Endothelial cell of umbilical vein (primary cell): ENCODE results near the gene LINC00237. TPM values are rescaled to one million over a fixed set of nuclear protein-coding genes. Genes with fewer than 3 reads are reported as not detected.

Source experiments
- BruUV-seq: library from RNA; stranded (reverse); fragments of 400-500 nt; replicated peaks from 2 replicates; lab custom pipeline; 2021; lab: Mats Ljungman, UMichigan
- CTCF ChIA-PET: fragments of 300-600, 350-600 bp; sonication (Branson Sonifier 250); formaldehyde crosslinking; loops from one replicate; lab custom pipeline; 2021; ENCODE audit warnings: antibody characterized with exemption, inconsistent platforms; lab: Charles Lee
- POLR2A ChIA-PET: fragments of 300-600, 350-600 bp; sonication (Branson Sonifier 250); formaldehyde crosslinking; loops from one replicate; lab custom pipeline; 2021; ENCODE audit warnings: antibody characterized with exemption, inconsistent platforms; lab: Charles Lee
- DNase-seq: peaks from one replicate; pipeline ENCODE4 v3.0.0-alpha.2; 2011; ENCODE audit warnings: low read depth, low spot score
- FAIRE-seq: peaks from 2 replicates; lab custom pipeline; 2011; peaks lifted over from hg19 to GRCh38; lab: Jason Lieb, UNC
- H2AFZ ChIP-seq: 2 replicates; pipeline ENCODE4 v1.6.0; 2012; ENCODE audit warnings: low read depth, low read length, control low read depth, inconsistent platforms
- H3K27ac ChIP-seq: 2 replicates; pipeline ENCODE4 v1.5.1; 2011; ENCODE audit warnings: low read depth, mild to moderate bottlenecking, control low read depth, low read length, moderate library complexity; ENCODE audit not compliant: insufficient read depth
- H3K27me3 ChIP-seq, 2 experiments: 2 replicates each; pipeline versions ENCODE4 v1.6.0 to v1.6.1; 2011; ENCODE audit warnings: low read length in 2 of 2, mixed read lengths in 1 of 2; ENCODE audit not compliant: control insufficient read depth in 2 of 2, insufficient read depth in 2 of 2
- H3K36me3 ChIP-seq, 2 experiments: 2 replicates in 1 of 2; 3 replicates in 1 of 2; pipeline ENCODE4 v1.5.1; 2011; ENCODE audit warnings: low read length in 2 of 2, mild to moderate bottlenecking in 1 of 2, moderate library complexity in 1 of 2; ENCODE audit not compliant: control insufficient read depth in 2 of 2, insufficient read depth in 2 of 2; ENCODE audit errors: extremely low read depth in 1 of 2
- H3K4me1 ChIP-seq: 3 replicates; pipeline ENCODE4 v1.5.1; 2011; ENCODE audit warnings: mild to moderate bottlenecking, low read length; ENCODE audit not compliant: control insufficient read depth, insufficient read depth; ENCODE audit errors: extremely low read depth
- H3K4me2 ChIP-seq: 2 replicates; pipeline ENCODE4 v1.6.1; 2011; ENCODE audit warnings: low read length, control low read depth, mixed read lengths; ENCODE audit not compliant: insufficient read depth
- H3K4me3 ChIP-seq, 3 experiments: fragments of 200-600 bp in 1 of 3; sonication (generic), shearing (Covaris generic) in 1 of 3; replicated peaks in 1 of 3; 2 replicates each; pipeline ENCODE4 v1.5.1; 2011 to 2016; ENCODE audit warnings: control low read depth in 3 of 3, low read length in 3 of 3, mild to moderate bottlenecking in 2 of 3, inconsistent platforms in 1 of 3, low read depth in 1 of 3, moderate library complexity in 1 of 3; ENCODE audit not compliant: insufficient read depth in 1 of 3
- H3K79me2 ChIP-seq: 2 replicates; pipeline ENCODE4 v1.6.0; 2012; ENCODE audit warnings: low read length, inconsistent platforms; ENCODE audit not compliant: control insufficient read depth, insufficient read depth
- H3K9ac ChIP-seq: replicated peaks from 2 replicates; pipeline ENCODE3; 2011; ENCODE audit warnings: low read length, control low read depth; ENCODE audit not compliant: insufficient read depth; ENCODE audit errors: extremely low read depth
- H3K9me1 ChIP-seq: replicated peaks from 3 replicates; pipeline ENCODE4 v1.6.0; 2011; ENCODE audit warnings: mild to moderate bottlenecking, low read length; ENCODE audit not compliant: control insufficient read depth, insufficient read depth; ENCODE audit errors: extremely low read depth
- H3K9me3 ChIP-seq: replicated peaks from 2 replicates; pipeline ENCODE4 v1.5.1; 2012; ENCODE audit warnings: low read length, inconsistent platforms; ENCODE audit not compliant: control insufficient read depth, insufficient read depth
- H4K20me1 ChIP-seq: replicated peaks from 2 replicates; pipeline ENCODE3; 2011; ENCODE audit warnings: mild to moderate bottlenecking, low read length; ENCODE audit not compliant: control insufficient read depth, insufficient read depth; ENCODE audit errors: extremely low read depth
- CTCF ChIP-seq, 2 donors: IDR thresholded peaks; 1 replicate in 1 of 2; 2 replicates in 1 of 2; pipeline ENCODE4 v1.5.1; 2011; ENCODE audit warnings: low read length in 2 of 2, mild to moderate bottlenecking in 2 of 2, moderate library complexity in 2 of 2, control low read depth in 1 of 2, inconsistent platforms in 1 of 2, low read depth in 1 of 2; ENCODE audit not compliant: insufficient read depth in 1 of 2; ENCODE audit errors: extremely low read depth in 1 of 2
- EZH2 ChIP-seq: IDR thresholded peaks from 2 replicates; pipeline ENCODE4 v1.6.1; 2012; ENCODE audit warnings: borderline replicate concordance, low read depth, mild to moderate bottlenecking, moderate library complexity, low read length, inconsistent platforms; ENCODE audit not compliant: severe bottlenecking
- FOS ChIP-seq: IDR thresholded peaks from 2 replicates; pipeline ENCODE4 v1.6.1; 2011; ENCODE audit warnings: mild to moderate bottlenecking, low read length, moderate library complexity, borderline replicate concordance; ENCODE audit not compliant: insufficient read depth
- GATA2 ChIP-seq: IDR thresholded peaks from 2 replicates; pipeline ENCODE4 v1.7.0; 2011; ENCODE audit warnings: low read depth, mild to moderate bottlenecking, moderate library complexity, mixed read lengths, low read length; ENCODE audit not compliant: insufficient read length, insufficient read depth
- JUN ChIP-seq: IDR thresholded peaks from 2 replicates; pipeline ENCODE4 v1.6.1; 2011; ENCODE audit warnings: borderline replicate concordance, low read depth; ENCODE audit not compliant: insufficient read length, insufficient read depth
- MAX ChIP-seq: IDR thresholded peaks from 2 replicates; pipeline ENCODE4 v1.6.1; 2011; ENCODE audit not compliant: insufficient read depth, insufficient read length
- MYC ChIP-seq: IDR thresholded peaks from one replicate; pipeline ENCODE4 v1.6.1; 2011; ENCODE audit warnings: mild to moderate bottlenecking, low read depth, low read length
- POLR2A ChIP-seq: IDR thresholded peaks from 2 replicates; pipeline ENCODE4 v1.6.1; 2012; ENCODE audit warnings: low read depth, mild to moderate bottlenecking, control low read depth, low read length
- POLR2AphosphoS5 ChIP-seq: IDR thresholded peaks from 2 replicates; pipeline ENCODE4 v1.6.1; 2012; ENCODE audit warnings: low read depth, mild to moderate bottlenecking, control low read depth, low read length, moderate library complexity; ENCODE audit not compliant: insufficient read depth
- dilution Hi-C: fragments of 300-500 bp; cut with MboI; formaldehyde crosslinking; loops from one replicate; pipeline ENCODE4 v1.15.0; 2019; ENCODE audit warnings: low sequenced_read_pairs; ENCODE audit not compliant: extremely low pct_ligation_motif_present
- intact Hi-C: fragments of 100-400 bp; cut with micrococcal nuclease; formaldehyde crosslinking; loops from one replicate; pipeline ENCODE4 v1.10.0; 2022
- polyA plus RNA-seq, 4 experiments: library from polyadenylated mRNA; depleted of rRNA in 3 of 4; stranded (reverse) in 3 of 4; unstranded in 1 of 4; fragments of >200 nt; gene quantifications; 2 replicates each; pipeline versions ENCODE4 v1.2.1 to v1.2.3, GENCODE V29; 2011 to 2012; ENCODE audit warnings: missing spikeins in 1 of 4
- total RNA-seq: library from RNA; stranded (reverse); gene quantifications from 2 replicates; pipeline ENCODE4 v1.2.3, GENCODE V29; 2021

LINC00237 gene
- total and polyA plus RNA-seq, 2 donors (not counting 3 experiments of a cell fraction or from before 2014, with no cell fraction given) = not detected

- no peak overlapping the region for H3K4me3 ChIP-seq
- H4K20me1 ChIP-seq = no peaks in the 10 kb centered on the region
- H3K27me3 ChIP-seq = peaks cover 88 to 99% of the 10 kb centered on the region in 2 experiments
- FAIRE-seq = no peak
- TF ChIP-seq CTCF (IDR thresholded peaks at IDR 0.05; ENCODE audit: extremely low read depth in 1 of 2, insufficient read depth in 1 of 2, low read depth in 1 of 2, low read length in 2 of 2) (no peak), MYC (no peak), POLR2AphosphoS5 (no peak), MAX (no peak), JUN (no peak), GATA2 (no peak), FOS (no peak), EZH2 (no peak), POLR2A (no peak)
- no peak overlapping the region for H3K27ac ChIP-seq
- intact Hi-C loops (loop anchor here (5.0 kb wide), 1 partner anchor 133 kb away; no protein-coding TSS in a partner anchor), dilution Hi-C loops (no loop called here)
- DNase-seq = no peak
- H3K79me2 ChIP-seq = no peaks in the 10 kb centered on the region
- peaks cover 13% of the 10 kb centered on the region for H3K4me1 ChIP-seq
- POLR2A ChIA-PET = no interaction called here
- H3K4me2 ChIP-seq = no peak overlapping the region
- no TSS peak for BruUV-seq
- H3K9ac ChIP-seq = no peak overlapping the region
- no peaks in the 10 kb centered on the region for H3K36me3 ChIP-seq
- no peaks in the 10 kb centered on the region for H3K9me1 ChIP-seq
- CTCF ChIA-PET = interaction anchor here (1.4 kb wide), 1 partner anchor 402 kb away, joined by 5 read pairs; no protein-coding TSS in a partner anchor
- no peaks in the 10 kb centered on the region for H3K9me3 ChIP-seq
- H2AFZ ChIP-seq = no peak overlapping the region
These were observed 2.3 kb downstream of the LINC00237 start for GRCh38 chr20:21103582-21104465.
